DMS79 treated with DMSO at 0.1 percent for 48 hours (cell line): ENCODE results near the gene GALNS.
"Not testable (repeated sequence)": the region's sequence is repeated elsewhere in the genome, so short reads cannot be mapped to it uniquely, and the experiment has no call there.

Experiments used
- DNase-seq: peaks from one replicate; lab custom pipeline; 2025; lab: John Stamatoyannopoulos, UW

GALNS gene

DNA sequence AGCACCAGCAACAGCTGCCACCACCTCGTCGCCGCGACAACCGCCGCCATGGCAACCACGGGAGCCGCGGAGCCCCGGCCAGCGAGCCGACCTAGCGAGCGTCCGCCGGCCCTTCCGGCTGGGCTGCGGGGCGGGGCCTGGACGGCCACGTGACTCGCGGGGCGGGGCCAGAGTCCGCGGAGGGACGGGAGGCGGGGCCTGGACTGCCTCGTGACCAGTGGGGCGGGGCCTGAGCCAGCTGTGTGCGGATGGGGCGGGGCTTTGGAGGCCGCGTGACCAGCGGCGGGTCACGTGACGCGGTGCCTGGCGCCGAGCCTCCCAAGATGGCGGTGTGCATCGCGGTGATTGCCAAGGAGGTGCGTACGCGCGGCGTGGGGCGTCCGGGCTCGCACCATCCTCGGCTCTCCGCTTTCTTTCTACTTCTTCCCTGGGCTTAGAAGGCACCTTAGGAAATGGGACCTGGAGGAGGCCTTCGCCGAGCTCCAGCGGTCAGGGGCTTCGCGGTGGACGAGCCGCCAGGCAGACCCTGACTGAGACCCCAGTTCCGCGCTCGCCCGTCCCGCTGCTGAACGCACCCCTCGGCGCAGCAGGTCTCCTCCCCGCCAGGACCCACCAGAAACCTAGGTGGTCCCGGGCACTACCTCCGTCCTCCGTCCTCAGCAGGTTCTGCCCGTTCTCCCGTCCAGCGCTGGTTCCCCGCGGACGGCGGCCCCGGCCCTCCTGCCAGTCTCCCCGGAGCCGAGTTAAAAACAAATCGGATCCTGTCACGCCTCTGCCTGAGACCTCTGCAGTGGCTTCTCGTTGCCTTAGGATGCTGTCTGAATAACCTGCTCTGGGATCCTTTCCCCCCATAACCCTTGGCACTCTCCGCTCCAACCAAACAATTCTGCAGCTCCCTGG is at the start of gene GALNS, which contains the start of gene TRAPPC2L:
Gene GALNS (minus strand): TSS at position 120 of the 900 bp plus-strand sequence. CDS start 70 bp downstream, at position 50.
Gene TRAPPC2L (plus strand): TSS at position 300 of the 900 bp plus-strand sequence. CDS start 24 bp downstream, at position 324.
- DNase-seq = peak; percentile 58

DNA sequence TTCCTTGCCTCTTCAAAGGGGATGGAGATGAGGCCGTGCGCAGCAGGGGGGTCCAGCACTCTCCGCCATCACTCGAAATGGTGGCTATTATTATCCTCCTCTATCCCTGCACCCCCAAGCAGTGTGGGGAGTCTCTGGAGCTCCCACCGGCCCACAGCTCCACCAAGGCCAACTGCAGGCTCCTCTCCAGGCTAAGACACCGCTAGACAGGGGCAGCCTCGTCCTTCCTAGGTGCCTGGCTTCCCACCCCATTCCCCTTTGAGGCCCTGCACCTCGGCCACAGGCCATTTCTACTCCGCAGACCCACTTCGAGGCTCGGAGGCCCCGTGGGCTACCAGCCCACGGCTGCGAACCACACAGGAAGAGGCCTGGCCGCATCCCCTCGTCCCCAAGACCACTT is 49.3 kb upstream of the GALNS start:
- no peak for DNase-seq

- no peak for DNase-seq
Observed at GRCh38 chr16:88905563-88905962, 48.8 kb upstream of the GALNS start.

DNA sequence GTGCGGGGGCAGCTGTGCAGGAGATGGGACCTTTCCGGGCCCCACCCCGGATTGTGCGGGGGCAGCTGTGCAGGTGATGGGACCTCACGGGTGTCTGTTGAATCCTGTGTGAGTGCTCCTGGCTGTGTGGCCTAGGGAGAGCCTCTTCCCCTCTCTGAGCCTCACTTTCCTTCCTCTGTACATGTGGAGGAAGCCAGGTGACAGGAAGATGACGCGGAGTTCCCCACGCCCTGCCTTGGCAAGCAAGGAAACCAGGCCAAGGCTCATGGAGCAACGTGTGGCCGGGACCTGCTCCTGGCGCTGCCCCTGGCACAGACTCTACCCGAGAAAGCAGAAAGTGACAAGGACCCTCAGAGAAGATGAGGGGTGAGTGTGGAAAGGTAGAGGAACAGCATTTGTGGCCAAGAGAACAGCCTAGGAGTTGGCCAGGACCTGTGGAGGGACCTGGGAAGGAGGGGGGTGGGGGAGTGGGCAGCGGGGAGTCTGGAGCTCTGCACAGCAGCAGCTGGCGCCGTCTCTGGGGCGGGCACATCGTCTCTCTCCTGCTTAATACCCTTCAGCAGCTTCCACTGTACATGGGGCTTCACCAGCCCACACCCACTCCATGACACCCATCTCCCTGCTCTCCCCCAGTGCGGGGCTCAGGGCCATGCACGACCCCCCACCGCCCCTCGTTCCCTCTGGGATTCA is 48.1 kb upstream of the GALNS start:
- DNase-seq = no peak

GRCh38 chr16:88903267-88903666 is 46.5 kb upstream of the GALNS start:
- DNase-seq = no peak

GRCh38 chr16:88902744-88903143 is 46.0 kb upstream of the GALNS start:
- DNase-seq = no peak

DNA sequence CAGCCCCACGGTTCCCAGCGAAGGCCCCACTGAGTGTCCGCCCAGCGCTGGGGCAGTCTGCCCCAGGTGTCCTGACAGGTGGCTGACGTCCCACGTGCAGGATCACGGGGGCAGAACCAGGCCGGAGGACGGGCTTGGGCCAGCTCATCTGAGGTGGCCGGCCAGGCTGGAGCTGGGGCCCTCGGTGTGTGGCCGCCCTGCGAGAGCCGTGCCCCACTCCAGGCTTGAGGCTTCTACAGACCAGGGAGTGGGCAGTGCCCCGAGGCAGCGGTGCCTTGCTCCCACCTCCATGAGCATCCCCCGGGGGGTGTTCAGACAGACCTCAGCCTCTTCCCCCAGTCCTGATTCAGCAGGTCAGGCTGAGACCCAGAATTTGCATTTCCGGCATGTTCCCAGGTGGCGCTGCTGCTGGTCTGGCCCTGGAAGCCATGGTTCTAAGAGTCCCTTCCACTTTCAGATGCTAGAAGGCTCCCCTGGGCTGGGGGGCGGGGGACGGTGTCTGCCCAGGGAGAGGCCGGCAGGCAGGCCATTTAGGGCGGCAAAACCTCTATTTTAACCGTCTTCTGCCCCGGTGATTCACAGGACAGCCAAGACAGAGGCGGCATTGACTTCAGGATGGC is 45.1 kb upstream of the GALNS start:
- DNase-seq = no peak

- DNase-seq = no peak
Observed at GRCh38 chr16:88900662-88901052, 43.9 kb upstream of the GALNS start.

DNA sequence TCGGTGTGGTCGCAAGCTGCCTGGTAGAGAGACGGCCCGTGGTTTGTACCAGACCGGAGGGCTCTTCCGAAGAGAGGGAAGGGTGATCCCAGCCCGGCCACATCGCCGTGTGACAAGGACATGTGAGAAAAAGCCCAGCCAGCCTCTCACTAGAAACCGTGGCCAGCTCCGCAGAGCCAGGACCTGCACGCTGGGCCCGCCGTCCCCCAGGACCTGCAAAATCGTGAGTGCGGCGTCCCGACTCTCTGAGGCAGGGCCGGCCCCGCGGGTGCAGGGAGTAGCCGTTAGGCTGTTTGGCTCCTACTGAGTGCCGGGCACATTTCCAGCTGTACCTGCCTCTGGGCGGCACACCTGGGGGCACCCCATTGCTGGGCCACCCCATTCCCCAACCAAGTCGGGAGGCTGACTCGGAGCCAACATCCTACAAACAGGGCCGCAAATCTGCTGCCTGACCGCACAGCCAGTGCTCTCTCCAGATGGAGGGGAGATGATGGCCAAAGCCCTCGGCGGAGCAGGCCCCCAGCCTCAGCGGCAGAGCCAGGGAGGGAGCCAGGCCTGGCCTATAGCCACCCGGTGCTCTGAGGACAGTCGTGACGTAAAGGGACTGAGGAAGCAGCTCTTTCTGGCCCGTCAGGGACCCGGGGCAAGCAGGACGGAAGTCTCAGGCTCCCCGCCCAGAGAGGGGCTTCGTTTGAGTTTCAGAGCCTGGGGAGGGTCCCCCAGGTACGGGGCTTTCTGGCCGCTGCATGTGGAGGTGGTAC is 43.3 kb upstream of the GALNS start:
- no peak for DNase-seq

DNA sequence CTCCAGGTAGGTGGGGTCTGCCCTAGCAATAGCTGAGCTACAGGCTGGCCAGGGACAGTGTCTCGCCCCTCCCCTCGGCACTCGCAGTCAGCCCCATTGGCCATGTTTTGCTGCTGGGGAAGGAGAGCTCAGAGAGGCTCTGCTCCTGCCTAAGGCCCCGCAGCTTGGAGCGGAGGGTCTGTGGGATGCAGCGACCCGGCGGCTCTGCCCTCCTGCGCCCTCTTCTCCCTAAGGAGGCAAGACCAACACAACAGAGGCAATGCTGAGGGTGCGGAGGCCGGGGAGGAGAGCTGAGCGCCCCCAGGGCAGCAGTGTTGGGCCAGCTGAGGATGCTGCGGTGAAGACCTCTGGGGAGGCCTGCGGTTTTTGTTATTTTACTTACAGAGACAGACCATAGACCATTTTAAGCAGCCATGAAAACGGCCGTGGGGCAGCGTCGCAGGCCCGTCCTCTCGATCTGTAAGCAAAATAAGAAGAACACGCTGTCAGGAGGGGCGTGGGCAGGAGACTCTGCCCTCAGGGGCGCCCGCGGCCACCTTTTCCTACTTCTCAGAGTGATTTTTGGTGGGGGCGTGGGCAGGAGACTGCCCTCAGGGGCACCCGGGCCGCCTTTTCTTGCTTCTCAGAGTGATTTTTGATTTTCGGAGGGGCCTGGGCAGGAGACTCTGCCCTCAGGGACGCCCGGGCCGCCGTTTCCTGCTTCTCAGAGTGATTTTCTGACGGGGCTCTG is 41.1 kb upstream of the GALNS start:
- no peak for DNase-seq

- DNase-seq = no peak
Observed at GRCh38 chr16:88896238-88897070, 39.7 kb upstream of the GALNS start.

- no peak for DNase-seq
Observed at GRCh38 chr16:88895335-88895734, 38.6 kb upstream of the GALNS start.

GRCh38 chr16:88894681-88895300 is 38.0 kb upstream of the GALNS start:
- no peak for DNase-seq

DNA sequence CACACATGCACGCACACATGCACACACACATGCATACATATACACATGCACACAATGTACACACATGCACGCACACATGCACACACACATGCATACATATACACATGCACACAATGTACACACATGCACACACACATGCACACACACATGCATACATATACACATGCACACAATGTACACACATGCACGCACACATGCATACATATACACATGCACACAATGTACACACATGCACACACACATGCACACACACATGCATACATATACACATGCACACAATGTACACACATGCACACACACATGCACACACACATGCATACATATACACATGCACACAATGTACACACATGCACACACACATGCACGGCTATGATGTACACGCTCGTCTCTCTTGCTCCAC is 37.5 kb upstream of the GALNS start:
- not testable (repeated sequence) for DNase-seq

GRCh38 chr16:88893127-88893968 is 36.6 kb upstream of the GALNS start:
- DNase-seq = no peak

- DNase-seq = no peak
Observed at GRCh38 chr16:88892065-88892464, 35.3 kb upstream of the GALNS start.

GRCh38 chr16:88891083-88891482 is 34.3 kb upstream of the GALNS start:
- DNase-seq = no peak

DNA sequence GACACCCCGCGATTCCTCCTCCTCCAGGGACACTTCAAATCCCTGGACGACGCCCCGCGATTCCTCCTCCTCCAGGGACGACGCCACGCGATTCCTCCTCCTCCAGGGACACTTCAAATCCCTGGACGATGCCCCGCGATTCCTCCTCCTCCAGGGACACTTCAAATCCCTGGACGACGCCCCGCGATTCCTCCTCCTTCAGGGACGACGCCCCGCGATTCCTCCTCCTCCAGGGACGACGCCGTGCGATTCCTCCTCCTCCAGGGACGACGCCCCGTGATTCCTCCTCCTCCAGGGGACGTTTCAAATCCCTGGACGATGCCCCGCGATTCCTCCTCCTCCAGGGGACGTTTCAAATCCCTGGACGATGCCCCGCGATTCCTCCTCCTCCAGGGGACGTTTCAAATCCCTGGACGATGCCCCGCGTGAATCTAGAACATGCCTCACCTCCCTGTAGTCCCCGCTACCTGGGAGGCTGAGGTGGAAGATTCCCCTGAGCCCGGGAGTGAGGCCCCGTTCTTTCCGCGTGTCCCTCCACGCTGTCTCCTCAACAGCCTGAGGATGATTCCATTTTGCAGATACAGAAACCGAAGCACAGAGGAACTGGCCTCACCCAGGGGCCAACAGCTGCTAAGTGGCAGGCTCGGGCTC is 33.1 kb upstream of the GALNS start:
- DNase-seq = not testable (repeated sequence)
